HG03457 (cell line): Measurements from ENCODE around the gene KIF22.
"Not testable (repeated sequence)": the region's sequence is repeated elsewhere in the genome, so short reads cannot be mapped to it uniquely, and the experiment has no call there.

Experiments used
- ATAC-seq: cut with Tn5 transposase; IDR thresholded peaks from one replicate; pipeline ENCODE4 v1.9.1; 2021; ENCODE audit warnings: moderate number of reproducible peaks; ENCODE audit not compliant: unreplicated experiment

The KIF22 gene

GRCh38 chr16:29812754-29813643 lies 22.4 kb downstream of the KIF22 start:
- no peak for ATAC-seq

GRCh38 chr16:29813644-29814562 lies 23.4 kb downstream of the KIF22 start:
- ATAC-seq = no peak

DNA sequence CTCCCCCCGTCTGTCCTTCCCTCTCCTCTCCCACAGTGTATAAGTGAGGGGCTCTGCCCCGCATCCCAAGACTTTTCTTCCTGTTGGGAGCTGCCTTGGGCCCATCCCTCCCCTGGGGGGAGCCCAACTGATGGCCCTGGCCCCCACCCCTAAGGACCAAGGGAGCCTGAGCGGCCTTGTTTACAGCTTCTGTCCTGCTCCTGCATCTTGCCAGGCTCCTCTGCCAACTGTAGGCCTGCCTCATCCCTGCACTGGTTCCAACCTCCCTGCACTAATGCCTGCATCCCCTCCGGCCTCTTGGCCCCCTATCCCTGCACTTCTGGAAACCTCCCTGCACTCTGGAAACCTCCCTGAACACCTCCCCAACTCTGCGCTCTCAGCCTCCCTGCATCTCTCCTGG lies 24.0 kb downstream of the KIF22 start:
- ATAC-seq = no peak

DNA sequence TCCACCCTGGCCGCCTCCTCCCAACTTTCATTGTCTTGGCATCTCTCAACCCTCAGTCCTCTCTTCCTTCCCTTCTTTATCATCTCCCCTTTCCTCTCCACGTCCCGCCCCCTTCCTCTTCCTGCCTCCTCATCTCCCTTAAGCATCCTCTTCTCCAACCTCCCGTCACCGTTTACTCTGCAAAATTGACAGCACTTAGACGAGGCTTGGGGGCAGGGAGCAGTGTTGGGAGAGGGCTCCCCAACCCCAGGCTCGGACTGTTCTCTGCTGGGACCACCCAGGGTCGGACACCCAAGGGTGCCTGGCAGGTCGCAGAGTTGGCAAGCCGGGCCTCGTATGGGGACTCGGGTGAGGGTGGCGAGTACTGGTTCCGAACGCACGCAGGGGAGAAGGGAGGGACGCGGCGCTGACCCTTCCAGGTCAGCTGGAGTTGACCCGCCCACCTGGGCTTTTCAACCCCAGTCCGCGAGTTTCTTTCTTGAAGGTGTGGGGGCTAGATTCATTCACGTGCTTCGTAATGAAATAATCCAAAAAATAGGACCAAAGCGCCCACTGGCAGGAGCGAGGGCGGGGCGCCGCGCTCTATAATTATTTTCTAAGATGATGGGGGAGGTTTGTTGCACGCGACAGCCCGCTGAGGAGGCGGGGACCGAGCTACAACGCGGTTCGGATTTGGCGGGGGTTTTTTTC lies 24.6 kb downstream of the KIF22 start:
- no peak for ATAC-seq

- ATAC-seq = peak; percentile 44
These were observed 25.5 kb downstream of the KIF22 start, which contains the start of gene PAGR1 for GRCh38 chr16:29815793-29816693. TSS of gene PAGR1 (plus strand) at chr16:29816152. CDS start at chr16:29816526, 374 bp downstream.

- no peak for ATAC-seq
These were observed 26.3 kb downstream of the KIF22 start for GRCh38 chr16:29816694-29817441.

DNA sequence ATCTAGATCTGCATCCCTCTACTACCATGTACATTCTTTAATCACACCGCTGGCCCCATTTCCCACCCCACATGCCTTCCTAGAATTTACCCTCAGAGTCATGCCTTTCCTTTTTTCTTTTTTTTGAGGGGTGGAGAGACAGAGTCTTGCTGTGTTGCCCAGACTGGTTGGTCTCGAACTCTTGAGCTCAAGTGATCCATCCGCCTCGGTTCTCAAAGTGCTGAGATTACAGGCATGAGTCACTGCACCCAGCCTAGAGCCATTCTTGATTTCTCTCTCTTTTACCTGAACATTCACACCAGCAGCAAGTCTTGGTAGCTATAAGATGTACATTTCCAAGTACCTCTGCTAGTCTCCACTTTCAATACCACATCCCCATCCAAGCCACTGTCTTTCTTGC lies 27.5 kb downstream of the KIF22 start:
- no peak for ATAC-seq

DNA sequence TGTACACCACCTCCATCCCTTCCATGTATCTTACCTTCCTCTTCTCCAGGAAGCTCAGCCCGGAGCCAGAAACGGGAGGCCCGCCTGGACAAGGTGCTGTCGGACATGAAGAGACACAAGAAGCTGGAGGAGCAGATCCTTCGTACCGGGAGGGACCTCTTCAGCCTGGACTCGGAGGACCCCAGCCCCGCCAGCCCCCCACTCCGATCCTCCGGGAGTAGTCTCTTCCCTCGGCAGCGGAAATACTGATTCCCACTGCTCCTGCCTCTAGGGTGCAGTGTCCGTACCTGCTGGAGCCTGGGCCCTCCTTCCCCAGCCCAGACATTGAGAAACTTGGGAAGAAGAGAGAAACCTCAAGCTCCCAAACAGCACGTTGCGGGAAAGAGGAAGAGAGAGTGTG lies 29.0 kb downstream of the KIF22 start:
- no peak for ATAC-seq

GRCh38 chr16:29820271-29820701 lies 29.7 kb downstream of the KIF22 start, which contains the start of gene MVP:
TSS of gene MVP (plus strand) at chr16:29820462. CDS start at chr16:29830550, 10,088 bp downstream.
- ATAC-seq = no peak

DNA sequence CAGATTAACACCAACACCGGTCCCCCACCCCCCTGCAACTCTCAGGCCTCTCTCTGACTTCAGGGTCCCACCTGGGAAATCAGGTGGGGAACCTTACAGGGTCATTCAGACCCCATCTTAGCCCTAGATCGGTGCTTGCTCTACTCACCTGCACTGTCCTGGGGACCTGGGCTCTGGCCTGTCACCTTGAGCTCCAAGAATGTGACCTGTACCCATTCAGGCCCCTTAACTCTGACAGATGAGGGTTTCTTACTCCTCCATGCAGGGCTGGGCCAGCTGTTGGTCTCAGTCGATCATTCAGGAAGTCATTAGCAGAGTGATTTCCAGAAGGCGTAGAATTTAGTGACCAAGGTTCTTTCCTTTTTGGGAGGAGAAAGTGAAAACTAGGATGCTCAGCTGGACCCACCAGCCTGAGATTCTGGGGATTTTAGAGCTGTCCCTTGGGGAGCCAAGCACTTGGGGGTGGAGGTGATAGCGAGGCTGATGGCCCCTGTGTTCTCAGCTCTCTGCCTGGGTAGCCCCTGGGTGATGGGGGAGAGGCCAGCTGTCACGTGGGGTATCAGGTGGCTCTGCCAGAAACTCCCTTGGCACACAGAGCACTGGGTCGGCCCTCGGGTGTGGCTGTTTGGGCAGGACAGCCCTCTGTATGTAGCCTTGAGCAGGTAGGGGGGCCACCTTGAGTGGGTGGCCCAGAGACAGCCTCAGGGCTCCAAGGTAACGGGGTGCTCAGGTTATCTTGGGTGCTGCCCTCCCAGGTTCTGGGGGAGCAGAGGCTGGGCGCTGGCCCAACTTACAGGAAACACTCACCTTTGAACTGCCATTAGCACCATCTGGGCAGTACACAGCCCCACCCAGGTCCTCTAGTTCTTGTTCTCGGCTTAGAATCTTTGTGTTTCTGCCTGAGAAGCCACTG lies 30.4 kb downstream of the KIF22 start:
- ATAC-seq = no peak

DNA sequence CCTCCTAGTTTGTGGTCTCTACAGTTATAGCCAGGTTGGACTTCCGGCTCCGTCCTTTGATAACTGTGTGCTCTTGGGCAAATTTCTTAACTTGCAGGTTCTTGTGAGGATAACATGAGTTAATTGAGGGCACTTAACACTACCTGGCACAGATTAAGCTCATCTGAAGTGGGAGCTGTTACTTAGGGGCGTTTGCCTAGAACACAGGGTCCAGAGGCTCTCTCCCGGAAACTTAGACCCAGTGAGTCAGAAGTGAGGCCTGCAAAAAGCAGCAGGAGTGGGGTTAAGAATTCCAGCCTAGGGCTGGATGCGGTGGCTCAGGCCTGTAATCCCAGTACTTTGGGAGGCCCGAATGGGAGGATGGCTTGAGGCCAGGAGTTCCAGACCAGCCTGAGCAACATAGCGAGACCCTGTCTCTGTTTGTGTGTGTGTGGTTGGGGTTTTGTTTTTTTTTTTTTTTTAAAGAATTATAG lies 31.1 kb downstream of the KIF22 start:
- ATAC-seq = no peak

DNA sequence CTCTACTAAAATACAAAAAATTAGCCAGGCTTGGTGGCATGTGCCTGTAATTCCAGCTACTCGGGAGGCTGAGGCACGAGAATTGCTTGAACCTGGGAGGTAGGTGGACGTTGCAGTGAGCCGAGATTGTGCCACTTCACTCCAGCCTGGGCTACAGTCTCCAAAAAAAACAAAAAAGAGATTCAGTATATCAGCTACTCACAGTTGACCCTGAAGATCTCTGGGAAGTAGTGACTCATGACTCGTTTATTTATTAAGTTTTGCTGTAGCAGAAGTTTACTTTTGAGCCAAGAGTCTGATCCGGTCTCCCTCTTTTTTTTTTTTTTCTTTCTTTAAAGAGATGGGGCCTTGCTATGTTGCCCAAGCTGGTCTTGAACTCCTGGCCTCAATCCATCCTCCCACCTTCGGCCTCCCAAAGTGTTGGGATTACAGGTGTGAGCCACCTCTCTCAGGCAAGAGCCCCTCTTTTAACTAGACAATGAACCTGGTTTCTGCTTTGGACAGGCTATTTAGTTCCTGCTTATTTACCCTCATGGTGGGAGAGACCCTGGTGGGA lies 34.1 kb downstream of the KIF22 start:
- ATAC-seq = no peak

DNA sequence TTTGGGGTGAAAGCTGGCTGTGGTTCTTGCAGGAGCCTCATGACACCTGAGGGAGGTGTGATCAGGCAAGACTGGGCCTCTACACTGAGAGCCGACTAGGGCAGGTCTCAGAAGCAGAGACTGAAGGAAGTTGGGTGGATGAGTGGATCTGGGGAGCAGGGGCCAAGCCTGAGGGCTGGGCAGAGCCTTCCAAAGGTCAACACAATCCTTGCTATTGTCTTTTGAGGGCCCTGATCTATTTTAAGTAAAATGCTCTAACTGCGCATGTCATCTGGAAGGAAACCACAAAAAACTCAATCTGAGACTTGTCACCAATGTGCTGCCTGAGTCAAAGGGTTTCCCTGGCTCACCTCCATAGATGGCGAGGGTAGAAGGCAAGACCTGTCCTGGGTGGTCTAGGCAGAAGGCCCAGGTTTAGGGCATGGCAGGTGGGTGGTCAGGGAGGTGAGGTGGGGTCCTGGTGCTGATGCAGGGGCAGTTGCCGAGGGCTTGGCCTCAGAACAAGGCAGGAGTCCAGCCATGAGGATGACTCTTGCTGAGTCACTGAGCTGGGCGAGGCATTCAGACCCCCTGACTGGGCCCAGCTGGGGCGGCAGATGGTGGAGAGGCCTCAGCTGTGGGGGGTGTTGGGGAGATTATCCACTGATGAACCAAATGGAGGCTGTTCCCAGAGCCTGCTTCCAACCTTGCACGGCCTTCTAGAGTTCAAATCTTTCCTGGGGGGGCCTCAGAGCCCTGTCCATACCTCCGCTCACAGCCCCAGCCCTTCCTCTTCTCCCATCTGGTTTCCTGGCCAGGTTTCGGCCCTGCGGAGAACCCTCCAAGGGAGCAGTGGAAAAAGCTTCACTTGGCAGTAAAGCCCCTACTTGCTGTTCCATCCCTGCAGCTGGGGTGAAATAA lies 34.8 kb downstream of the KIF22 start:
- ATAC-seq = no peak

DNA sequence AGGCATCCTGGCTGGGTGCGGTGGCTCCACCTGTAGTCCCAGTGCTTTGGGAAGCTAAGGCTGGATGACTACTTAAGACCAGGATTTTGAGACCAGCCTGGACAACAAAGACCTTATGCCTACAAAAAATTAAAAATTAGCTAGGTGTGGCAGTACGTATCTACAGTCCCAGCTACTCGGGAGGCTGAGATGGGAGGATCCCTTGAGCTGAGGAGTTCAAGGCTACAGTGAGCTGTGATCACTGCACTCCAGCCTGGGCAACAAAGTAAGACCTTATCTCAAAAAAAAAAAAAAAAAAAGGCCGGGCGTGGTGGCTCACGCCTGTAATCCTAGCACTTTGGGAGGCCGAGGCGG lies 35.8 kb downstream of the KIF22 start:
- ATAC-seq = no peak

DNA sequence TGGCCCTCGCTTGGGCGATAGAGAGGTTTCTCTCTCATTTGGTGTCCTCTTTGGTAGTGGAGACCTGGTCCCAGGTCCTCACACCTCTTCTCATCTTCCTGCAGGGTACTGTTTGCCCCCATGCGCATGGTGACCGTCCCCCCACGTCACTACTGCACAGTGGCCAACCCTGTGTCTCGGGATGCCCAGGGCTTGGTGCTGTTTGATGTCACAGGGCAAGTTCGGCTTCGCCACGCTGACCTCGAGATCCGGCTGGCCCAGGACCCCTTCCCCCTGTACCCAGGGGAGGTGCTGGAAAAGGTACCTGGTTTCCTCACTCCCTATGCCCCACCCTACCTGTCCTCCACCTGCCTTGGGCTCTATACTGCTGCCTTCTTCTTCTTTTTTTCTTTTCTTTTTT lies 40.2 kb downstream of the KIF22 start:
- ATAC-seq = no peak

DNA sequence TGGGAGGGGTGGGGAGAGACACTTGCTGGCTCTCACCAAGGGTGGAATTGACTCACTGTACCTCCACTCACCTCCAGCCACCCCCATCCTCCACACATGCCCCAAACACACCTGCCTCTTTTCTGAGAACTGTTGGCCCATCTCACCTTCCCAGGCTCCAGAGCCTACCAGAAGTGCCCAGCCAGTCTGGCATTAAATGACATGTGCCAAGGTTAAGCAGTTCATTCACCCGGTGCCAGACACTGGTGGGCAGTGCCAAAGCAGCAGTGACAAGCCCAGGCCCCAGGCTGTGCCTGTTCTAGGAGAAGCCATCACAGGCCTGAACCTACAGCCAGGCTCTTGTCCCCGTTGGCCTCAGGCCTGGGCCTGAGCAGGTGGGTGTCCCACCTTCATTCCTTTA lies 40.9 kb downstream of the KIF22 start:
- ATAC-seq = no peak

DNA sequence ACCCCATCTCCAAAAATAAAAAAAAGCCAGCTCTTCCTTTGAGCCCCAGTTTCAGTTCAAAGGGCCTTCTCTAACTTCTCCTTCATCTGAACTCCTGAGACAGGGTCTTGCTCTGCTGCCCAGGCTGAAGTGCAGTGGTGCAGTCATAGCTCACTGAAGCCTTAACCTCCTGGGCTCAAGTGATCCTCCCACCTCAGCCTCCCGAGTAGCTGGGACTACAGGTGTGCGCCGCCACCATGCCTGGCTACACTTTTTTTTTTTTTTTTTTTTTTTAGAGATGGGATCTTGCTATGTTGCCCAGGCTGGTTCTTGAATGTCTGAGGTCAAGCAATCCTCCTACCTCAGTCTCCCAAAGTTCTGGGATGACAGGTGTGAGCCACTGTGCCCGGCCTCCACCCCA lies 42.7 kb downstream of the KIF22 start:
- ATAC-seq = not testable (repeated sequence)
